Suprapubic skin (tissue), 4 donors: ENCODE measurements around the gene RPL27.

Experiments used
- POLR2A ChIP-seq, 2 donors: fragments of 450-650 bp; IDR thresholded peaks; one replicate each; pipeline ENCODE4 v1.6.1; 2017; ENCODE audit warnings: antibody characterized with exemption in 2 of 2, mild to moderate bottlenecking in 2 of 2, moderate library complexity in 2 of 2
- POLR2AphosphoS5 ChIP-seq, 3 donors: sonication (generic); formaldehyde crosslinking; IDR thresholded peaks; one replicate each; pipeline ENCODE4 v1.6.1; 2017; ENCODE audit warnings: antibody characterized with exemption in 3 of 3
- TF ChIP-seq, protein P1 (sequence below), 2 donors: fragments of 200-600 bp in 1 of 2; fragments of 450-650 bp in 1 of 2; sonication (generic) in 1 of 2; IDR thresholded peaks; one replicate each; pipeline ENCODE4 v1.5.1; 2016 to 2019; ENCODE audit warnings: antibody characterized with exemption in 2 of 2, mild to moderate bottlenecking in 1 of 2, moderate library complexity in 1 of 2

DNA sequence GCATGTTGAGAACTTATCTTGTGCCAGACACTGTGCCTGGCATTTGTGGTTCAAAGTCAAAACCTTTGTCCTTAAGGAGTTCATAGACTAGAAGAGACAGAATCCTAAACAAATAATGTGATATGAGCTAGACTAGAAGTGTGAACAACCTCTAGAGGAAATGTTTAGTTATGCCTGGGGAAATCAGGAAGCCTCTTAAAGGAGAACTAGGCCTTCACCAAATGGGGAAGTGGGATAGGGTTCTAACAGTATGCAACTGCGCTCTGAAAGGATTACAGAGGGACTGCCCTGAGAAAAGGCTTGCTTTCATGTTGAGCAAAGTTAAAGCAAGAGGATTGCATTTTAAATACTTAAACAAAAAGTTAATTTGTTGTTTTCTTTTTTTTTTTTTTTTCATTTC lies 13.0 kb upstream of the RPL27 start:
- TF ChIP-seq, protein P1, sequence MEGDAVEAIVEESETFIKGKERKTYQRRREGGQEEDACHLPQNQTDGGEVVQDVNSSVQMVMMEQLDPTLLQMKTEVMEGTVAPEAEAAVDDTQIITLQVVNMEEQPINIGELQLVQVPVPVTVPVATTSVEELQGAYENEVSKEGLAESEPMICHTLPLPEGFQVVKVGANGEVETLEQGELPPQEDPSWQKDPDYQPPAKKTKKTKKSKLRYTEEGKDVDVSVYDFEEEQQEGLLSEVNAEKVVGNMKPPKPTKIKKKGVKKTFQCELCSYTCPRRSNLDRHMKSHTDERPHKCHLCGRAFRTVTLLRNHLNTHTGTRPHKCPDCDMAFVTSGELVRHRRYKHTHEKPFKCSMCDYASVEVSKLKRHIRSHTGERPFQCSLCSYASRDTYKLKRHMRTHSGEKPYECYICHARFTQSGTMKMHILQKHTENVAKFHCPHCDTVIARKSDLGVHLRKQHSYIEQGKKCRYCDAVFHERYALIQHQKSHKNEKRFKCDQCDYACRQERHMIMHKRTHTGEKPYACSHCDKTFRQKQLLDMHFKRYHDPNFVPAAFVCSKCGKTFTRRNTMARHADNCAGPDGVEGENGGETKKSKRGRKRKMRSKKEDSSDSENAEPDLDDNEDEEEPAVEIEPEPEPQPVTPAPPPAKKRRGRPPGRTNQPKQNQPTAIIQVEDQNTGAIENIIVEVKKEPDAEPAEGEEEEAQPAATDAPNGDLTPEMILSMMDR (IDR thresholded peaks at IDR 0.05): no peak
- TF ChIP-seq POLR2AphosphoS5 (IDR thresholded peaks at IDR 0.05) (no peak), POLR2A (IDR thresholded peaks at IDR 0.05) (no peak)
